ENCODE data around the gene CNGB1. TPM values are rescaled to one million over a fixed set of nuclear protein-coding genes. Genes with fewer than 3 reads are reported as not detected.

CNGB1 gene
- total RNA-seq, 2 experiments from 2014 or later = not detected

DNA sequence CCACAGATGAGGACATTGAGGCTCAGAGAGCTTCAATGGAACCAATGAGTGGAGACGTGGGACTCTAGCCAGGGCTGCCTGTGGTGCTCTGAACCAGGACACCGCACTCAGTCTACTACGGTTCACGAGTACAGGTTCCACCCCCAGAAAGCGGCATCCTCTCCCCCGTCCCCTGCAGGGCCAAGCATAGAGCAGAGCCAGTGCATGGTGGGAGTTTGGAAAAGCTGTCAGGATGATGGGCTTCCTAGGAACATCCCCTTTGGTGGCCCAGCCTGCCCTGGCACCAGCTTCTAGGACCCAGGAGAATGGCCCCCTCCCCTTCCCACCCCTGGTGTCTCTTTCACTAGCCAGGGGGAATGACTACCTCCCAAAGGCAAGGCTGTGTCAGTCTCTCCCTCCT lies 21.2 kb upstream of the CNGB1 start:
- ChIA-PET POLR2A (interaction anchor here (0.6 kb wide), 1 partner anchor 74 kb away, joined by 3 read pairs; no protein-coding TSS in a partner anchor), CTCF (ENCODE audit: unreplicated experiment) (interaction anchor here (0.6 kb wide), 1 partner anchor 42 kb away, joined by 13 read pairs; no protein-coding TSS in a partner anchor)
- intact Hi-C loops (cut with micrococcal nuclease; ENCODE audit: unreplicated experiment) = no loop called here
- DNase-seq (ENCODE audit: low spot score) = no peak
- BruUV-seq (replicated peaks) = no TSS peak
- H3K36me3 ChIP-seq (ENCODE audit: insufficient read depth, low read length) = peaks cover 10% of the 10 kb centered on the region
- H3K4me2 ChIP-seq (ENCODE audit: low read length) = no peak overlapping the region
- no peak for TF ChIP-seq EZH2phosphoT487 (IDR thresholded peaks at IDR 0.05; ENCODE audit: borderline replicate concordance, low read depth, low read length)
- TF ChIP-seq, protein P1, sequence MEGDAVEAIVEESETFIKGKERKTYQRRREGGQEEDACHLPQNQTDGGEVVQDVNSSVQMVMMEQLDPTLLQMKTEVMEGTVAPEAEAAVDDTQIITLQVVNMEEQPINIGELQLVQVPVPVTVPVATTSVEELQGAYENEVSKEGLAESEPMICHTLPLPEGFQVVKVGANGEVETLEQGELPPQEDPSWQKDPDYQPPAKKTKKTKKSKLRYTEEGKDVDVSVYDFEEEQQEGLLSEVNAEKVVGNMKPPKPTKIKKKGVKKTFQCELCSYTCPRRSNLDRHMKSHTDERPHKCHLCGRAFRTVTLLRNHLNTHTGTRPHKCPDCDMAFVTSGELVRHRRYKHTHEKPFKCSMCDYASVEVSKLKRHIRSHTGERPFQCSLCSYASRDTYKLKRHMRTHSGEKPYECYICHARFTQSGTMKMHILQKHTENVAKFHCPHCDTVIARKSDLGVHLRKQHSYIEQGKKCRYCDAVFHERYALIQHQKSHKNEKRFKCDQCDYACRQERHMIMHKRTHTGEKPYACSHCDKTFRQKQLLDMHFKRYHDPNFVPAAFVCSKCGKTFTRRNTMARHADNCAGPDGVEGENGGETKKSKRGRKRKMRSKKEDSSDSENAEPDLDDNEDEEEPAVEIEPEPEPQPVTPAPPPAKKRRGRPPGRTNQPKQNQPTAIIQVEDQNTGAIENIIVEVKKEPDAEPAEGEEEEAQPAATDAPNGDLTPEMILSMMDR (conservative IDR thresholded peaks at IDR 0.05; ENCODE audit: low read length) = no peak
- no peak overlapping the region for H3K27ac ChIP-seq (ENCODE audit: low read depth, low read length, poor library complexity, severe bottlenecking)
- H3K4me3 ChIP-seq (ENCODE audit: low read depth, low read length, poor library complexity, severe bottlenecking) = no peak overlapping the region
- no peaks in the 10 kb centered on the region for H3K79me2 ChIP-seq (ENCODE audit: insufficient read depth, low read depth, low read length)
- H4K20me1 ChIP-seq (ENCODE audit: insufficient read depth, low read length) = no peaks in the 10 kb centered on the region
- H3K9me2 ChIP-seq (ENCODE audit: insufficient read depth, low read length) = no peaks in the 10 kb centered on the region
- no peaks in the 10 kb centered on the region for H3K4me1 ChIP-seq (ENCODE audit: insufficient read depth, low read length, poor library complexity, severe bottlenecking)
- H2AFZ ChIP-seq (ENCODE audit: low read length) = no peak overlapping the region
- no peaks in the 10 kb centered on the region for H3K9me3 ChIP-seq (ENCODE audit: low read length)

DNA sequence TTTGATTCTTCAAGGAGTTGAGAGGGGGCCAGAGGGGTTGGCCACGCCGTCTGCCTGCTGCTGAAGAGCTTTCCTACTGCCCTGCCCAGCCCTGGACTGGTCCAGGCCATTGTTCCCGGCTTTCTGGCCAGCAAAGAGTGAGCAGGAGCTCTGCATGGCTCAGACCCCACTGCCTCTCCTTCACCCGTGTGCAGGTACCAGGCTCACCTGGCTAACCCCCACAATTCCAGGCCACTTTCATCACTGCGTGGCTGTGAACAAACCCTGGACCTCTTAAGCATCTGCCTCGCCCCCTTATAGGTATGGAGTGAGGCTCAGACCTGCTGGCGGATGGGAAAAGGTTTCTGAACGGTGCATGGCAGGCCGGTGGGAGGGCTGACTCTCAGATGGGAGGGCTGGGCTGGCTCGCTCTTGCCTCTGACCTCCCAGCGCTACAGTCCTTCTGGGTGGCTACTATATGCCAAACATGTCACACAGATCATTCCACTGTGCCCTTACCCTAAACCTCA lies 20.7 kb upstream of the CNGB1 start:
- H3K36me3 ChIP-seq (ENCODE audit: insufficient read depth, low read length) = peaks cover 10% of the 10 kb centered on the region
- TF ChIP-seq EZH2phosphoT487 (IDR thresholded peaks at IDR 0.05; ENCODE audit: borderline replicate concordance, low read depth, low read length) = no peak
- TF ChIP-seq, protein P1 (conservative IDR thresholded peaks at IDR 0.05; ENCODE audit: low read length) = no peak
- no peak for DNase-seq (ENCODE audit: low spot score)
- intact Hi-C loops (cut with micrococcal nuclease; ENCODE audit: unreplicated experiment) = no loop called here
- H2AFZ ChIP-seq (ENCODE audit: low read length) = no peak overlapping the region
- no peaks in the 10 kb centered on the region for H3K79me2 ChIP-seq (ENCODE audit: insufficient read depth, low read depth, low read length)
- POLR2A ChIA-PET = interaction anchor here (0.5 to 0.6 kb wide), 2 partner anchors 8 to 74 kb away, joined by 3 read pairs; no protein-coding TSS in a partner anchor
- H3K4me3 ChIP-seq (ENCODE audit: low read depth, low read length, poor library complexity, severe bottlenecking) = no peak overlapping the region
- H3K27ac ChIP-seq (ENCODE audit: low read depth, low read length, poor library complexity, severe bottlenecking) = no peak overlapping the region
- CTCF ChIA-PET (ENCODE audit: unreplicated experiment) = interaction anchor here (0.6 kb wide), 1 partner anchor 43 kb away, joined by 13 read pairs; no protein-coding TSS in a partner anchor
- no peak overlapping the region for H3K4me2 ChIP-seq (ENCODE audit: low read length)
- H3K9me3 ChIP-seq (ENCODE audit: low read length) = no peaks in the 10 kb centered on the region
- no peaks in the 10 kb centered on the region for H3K4me1 ChIP-seq (ENCODE audit: insufficient read depth, low read length, poor library complexity, severe bottlenecking)
- H4K20me1 ChIP-seq (ENCODE audit: insufficient read depth, low read length) = no peaks in the 10 kb centered on the region
- BruUV-seq (replicated peaks) = no TSS peak
- no peaks in the 10 kb centered on the region for H3K9me2 ChIP-seq (ENCODE audit: insufficient read depth, low read length)

DNA sequence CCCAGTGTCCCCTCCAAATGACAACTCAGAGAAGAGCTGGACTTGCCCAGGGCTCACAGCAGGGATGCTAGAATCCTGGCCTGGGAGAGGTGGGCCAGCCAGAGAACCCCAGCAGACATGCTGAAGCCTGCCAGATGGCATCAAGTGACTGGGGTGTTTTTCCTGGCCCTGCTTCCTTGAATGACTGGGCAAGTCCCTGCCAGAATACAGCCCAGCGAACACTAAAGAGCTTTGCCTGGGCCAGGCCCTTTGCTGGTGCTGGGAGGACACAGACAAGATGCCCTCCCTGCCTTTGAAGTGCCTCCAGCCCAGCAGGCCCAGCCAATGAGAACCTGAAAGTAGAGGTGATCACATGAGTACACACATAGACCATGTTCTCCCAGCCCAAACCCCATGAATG lies 18.0 kb upstream of the CNGB1 start:
- Histone ChIP-seq H3K9me3 (ENCODE audit: low read length) (no peaks in the 10 kb centered on the region), H3K9me2 (ENCODE audit: insufficient read depth, low read length) (no peaks in the 10 kb centered on the region), H3K4me1 (ENCODE audit: insufficient read depth, low read length, poor library complexity, severe bottlenecking) (no peaks in the 10 kb centered on the region), H3K4me2 (ENCODE audit: low read length) (no peak overlapping the region), H3K4me3 (ENCODE audit: low read depth, low read length, poor library complexity, severe bottlenecking) (no peak overlapping the region), H3K36me3 (ENCODE audit: insufficient read depth, low read length) (no peaks in the 10 kb centered on the region), H3K27ac (ENCODE audit: low read depth, low read length, poor library complexity, severe bottlenecking) (no peak overlapping the region), H4K20me1 (ENCODE audit: insufficient read depth, low read length) (no peaks in the 10 kb centered on the region), H2AFZ (ENCODE audit: low read length) (no peak overlapping the region), H3K79me2 (ENCODE audit: insufficient read depth, low read depth, low read length) (no peaks in the 10 kb centered on the region)
- DNase-seq (ENCODE audit: low spot score) = no peak
- CTCF ChIA-PET (ENCODE audit: unreplicated experiment) = no interaction called here
- no peak for TF ChIP-seq EZH2phosphoT487 (IDR thresholded peaks at IDR 0.05; ENCODE audit: borderline replicate concordance, low read depth, low read length)
- TF ChIP-seq, protein P1 (conservative IDR thresholded peaks at IDR 0.05; ENCODE audit: low read length) = no peak
- BruUV-seq (replicated peaks) = no TSS peak
- intact Hi-C loops (cut with micrococcal nuclease; ENCODE audit: unreplicated experiment) = no loop called here
- POLR2A ChIA-PET = interaction anchor here (0.6 kb wide), 1 partner anchor 199 kb away, joined by 4 read pairs; no protein-coding TSS in a partner anchor

Measured in OCI-LY7 (cell line).